Measurements from ENCODE around the gene TMC1. TPM values are rescaled to one million over a fixed set of nuclear protein-coding genes. Genes with fewer than 3 reads are reported as not detected.
A peak's percentile ranks its signal among the peaks of the same experiment; 100 is the strongest.
"Not testable (repeated sequence)": the region's sequence is repeated elsewhere in the genome, so short reads cannot be mapped to it uniquely, and the experiment has no call there.

TMC1 gene
- total and polyA plus RNA-seq, 3 experiments from 2014 or later, result not detected

DNA sequence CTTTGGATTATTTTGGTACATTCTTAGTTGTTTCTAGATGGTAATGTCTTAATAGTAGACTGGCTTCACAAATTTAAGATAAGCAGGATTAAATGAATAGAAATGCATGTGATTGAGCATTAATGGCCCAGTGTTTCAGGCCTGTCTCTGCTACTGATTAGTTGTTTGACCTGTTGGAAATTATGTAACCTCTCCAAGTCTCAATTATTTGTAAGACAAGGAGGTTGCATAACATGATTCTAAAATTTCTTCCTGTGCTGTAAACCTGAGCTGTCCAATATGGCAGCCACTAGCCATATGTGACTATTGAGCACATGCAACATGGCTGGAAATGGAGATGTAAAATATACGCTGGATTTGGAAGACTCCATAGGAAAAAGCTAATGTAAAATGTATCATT is 333.9 kb downstream of the TMC1 start:
- Histone ChIP-seq H3K9me3 (ENCODE audit: low read length) (no peaks in the 10 kb centered on the region), H3K4me1 (ENCODE audit: insufficient read depth, low read length) (no peaks in the 10 kb centered on the region), H3K4me3 (ENCODE audit: low read length) (no peak overlapping the region), H3K36me3 (ENCODE audit: insufficient read depth, low read length) (no peaks in the 10 kb centered on the region), H3K27me3 (ENCODE audit: insufficient read depth, low read length, poor library complexity, severe bottlenecking) (no peaks in the 10 kb centered on the region), H3K27ac (ENCODE audit: low read depth, low read length) (no peak overlapping the region)
- Mint-ChIP-seq H3K27ac (no peak overlapping the region), H3K4me1 (no peaks in the 10 kb centered on the region), H3K4me3 (no peak overlapping the region), H3K27me3 (no peaks in the 10 kb centered on the region), H3K9me3 (peaks cover 0 to 2% (median 0%) of the 10 kb centered on the region in 5 donors), H3K36me3 (no peaks in the 10 kb centered on the region)
- DNase-seq, result no peak
- CTCF ChIA-PET, result interaction anchor here (1.0 kb wide), 1 partner anchor 20 kb away, joined by 3 read pairs; no protein-coding TSS in a partner anchor
- POLR2A ChIA-PET, result no interaction called here

DNA sequence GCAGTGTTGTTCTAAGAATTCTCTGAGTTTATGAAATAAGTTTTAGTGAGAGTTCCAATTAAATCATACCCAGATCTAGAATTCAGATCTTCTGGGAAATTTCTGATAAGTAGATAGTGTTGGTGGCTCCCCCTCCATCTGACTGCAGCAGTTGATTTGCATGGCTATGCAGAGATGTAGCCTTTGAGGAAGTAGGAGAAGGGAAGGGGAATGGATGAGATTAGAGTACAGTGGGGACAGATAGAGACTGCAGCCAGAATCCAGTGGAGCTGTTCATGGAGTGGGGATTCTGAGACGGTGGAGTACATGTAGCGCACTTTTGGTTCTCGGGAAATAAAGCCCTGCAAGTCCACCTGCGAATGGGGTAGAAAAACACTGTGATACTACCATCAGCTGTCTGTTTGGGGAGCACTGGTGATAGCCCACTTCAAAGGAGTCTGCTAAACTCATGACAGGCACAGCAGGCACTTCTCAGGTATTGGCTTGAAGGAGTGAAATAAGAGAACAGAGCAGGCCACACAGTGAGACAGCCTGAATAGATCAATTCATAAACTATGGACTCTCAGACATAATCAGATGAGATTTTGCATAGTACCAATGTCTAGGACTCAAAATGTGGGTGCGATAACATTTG is 334.6 kb downstream of the TMC1 start:
- POLR2A ChIA-PET, result no interaction called here
- H3K27me3 Mint-ChIP-seq, result no peaks in the 10 kb centered on the region
- CTCF ChIA-PET, result interaction anchor here (1.0 kb wide), 1 partner anchor 19 kb away, joined by 3 read pairs; no protein-coding TSS in a partner anchor
- H3K27ac ChIP-seq (ENCODE audit: low read depth, low read length), result no peak overlapping the region
- no peak for DNase-seq
- no peaks in the 10 kb centered on the region for H3K36me3 Mint-ChIP-seq
- H3K27me3 ChIP-seq (ENCODE audit: insufficient read depth, low read length, poor library complexity, severe bottlenecking), result no peaks in the 10 kb centered on the region
- H3K9me3 Mint-ChIP-seq, result peaks cover 0 to 2% (median 0%) of the 10 kb centered on the region in 5 donors
- H3K4me3 Mint-ChIP-seq, result no peak overlapping the region
- H3K4me1 Mint-ChIP-seq, result no peaks in the 10 kb centered on the region
- no peaks in the 10 kb centered on the region for H3K36me3 ChIP-seq (ENCODE audit: insufficient read depth, low read length)
- no peaks in the 10 kb centered on the region for H3K4me1 ChIP-seq (ENCODE audit: insufficient read depth, low read length)
- no peaks in the 10 kb centered on the region for H3K9me3 ChIP-seq (ENCODE audit: low read length)
- H3K27ac Mint-ChIP-seq, result no peak overlapping the region
- H3K4me3 ChIP-seq (ENCODE audit: low read length), result no peak overlapping the region

DNA sequence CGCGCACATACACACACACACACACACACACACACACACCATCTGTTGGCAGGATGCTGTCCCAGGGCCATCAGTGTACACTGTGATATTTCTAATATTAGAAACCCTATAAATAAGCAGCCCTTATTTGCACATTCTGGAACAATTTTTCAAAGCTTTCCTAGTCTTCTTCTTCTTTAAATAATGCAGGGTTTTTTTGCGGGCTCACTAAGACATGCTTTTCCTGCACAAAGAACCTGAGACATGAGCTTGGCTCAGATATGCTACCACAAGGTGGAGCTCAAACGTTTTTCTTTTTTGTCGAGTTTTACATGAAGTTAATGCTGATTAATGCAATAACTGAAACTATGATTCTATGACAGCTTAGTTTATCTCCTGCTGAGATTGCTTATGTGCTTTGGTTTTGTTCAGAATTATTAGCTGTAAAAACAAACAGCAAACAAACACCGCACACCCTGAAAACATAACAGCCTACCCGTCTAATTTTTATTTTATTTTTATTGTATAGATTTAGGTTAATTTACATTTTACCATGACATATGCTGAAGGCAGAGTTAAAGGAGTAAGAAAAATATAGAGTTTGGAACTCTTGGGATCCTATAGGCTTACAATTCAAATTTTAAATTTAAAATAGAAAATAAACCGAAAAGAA is 335.7 kb downstream of the TMC1 start:
- no peaks in the 10 kb centered on the region for H3K9me3 ChIP-seq (ENCODE audit: low read length)
- CTCF ChIA-PET, result no interaction called here
- H3K27me3 Mint-ChIP-seq, result no peaks in the 10 kb centered on the region
- no peaks in the 10 kb centered on the region for H3K4me1 ChIP-seq (ENCODE audit: insufficient read depth, low read length)
- no peak overlapping the region for H3K4me3 ChIP-seq (ENCODE audit: low read length)
- POLR2A ChIA-PET, result no interaction called here
- H3K27ac ChIP-seq (ENCODE audit: low read depth, low read length), result no peak overlapping the region
- H3K9me3 Mint-ChIP-seq, result no peaks in the 10 kb centered on the region
- H3K27ac Mint-ChIP-seq, result no peak overlapping the region
- no peak for DNase-seq
- H3K36me3 ChIP-seq (ENCODE audit: insufficient read depth, low read length), result no peaks in the 10 kb centered on the region
- no peak overlapping the region for H3K4me3 Mint-ChIP-seq
- H3K4me1 Mint-ChIP-seq, result no peaks in the 10 kb centered on the region
- H3K36me3 Mint-ChIP-seq, result no peaks in the 10 kb centered on the region
- no peaks in the 10 kb centered on the region for H3K27me3 ChIP-seq (ENCODE audit: insufficient read depth, low read length, poor library complexity, severe bottlenecking)

DNA sequence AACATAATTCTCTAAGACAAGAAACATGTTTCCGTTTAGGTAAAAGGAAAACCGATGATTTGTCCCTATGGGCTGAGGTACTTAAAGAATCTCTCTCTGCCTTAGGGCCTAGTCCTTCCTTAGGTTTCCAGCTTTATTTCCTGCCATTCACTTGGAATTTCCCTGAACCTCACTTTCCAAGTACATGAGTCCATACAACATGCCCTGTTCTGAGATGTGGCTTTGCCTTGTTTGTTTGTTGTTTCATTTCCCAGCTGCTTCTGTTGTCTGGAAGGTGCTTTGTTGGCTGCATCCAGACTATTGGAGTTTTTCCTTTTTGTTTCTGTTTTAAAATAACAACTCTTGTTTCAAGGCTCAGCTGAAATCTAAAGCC is 336.2 kb downstream of the TMC1 start:
- no peaks in the 10 kb centered on the region for H3K4me1 Mint-ChIP-seq
- H3K27me3 Mint-ChIP-seq, result no peaks in the 10 kb centered on the region
- ChIA-PET CTCF (no interaction called here), POLR2A (no interaction called here)
- no peaks in the 10 kb centered on the region for H3K36me3 ChIP-seq (ENCODE audit: insufficient read depth, low read length)
- no peak overlapping the region for H3K4me3 Mint-ChIP-seq
- DNase-seq, result no peak
- H3K9me3 Mint-ChIP-seq, result no peaks in the 10 kb centered on the region
- H3K4me1 ChIP-seq (ENCODE audit: insufficient read depth, low read length), result no peaks in the 10 kb centered on the region
- H3K4me3 ChIP-seq (ENCODE audit: low read length), result no peak overlapping the region
- H3K27ac ChIP-seq (ENCODE audit: low read depth, low read length), result no peak overlapping the region
- H3K9me3 ChIP-seq (ENCODE audit: low read length), result no peaks in the 10 kb centered on the region
- no peaks in the 10 kb centered on the region for H3K36me3 Mint-ChIP-seq
- no peak overlapping the region for H3K27ac Mint-ChIP-seq
- H3K27me3 ChIP-seq (ENCODE audit: insufficient read depth, low read length, poor library complexity, severe bottlenecking), result no peaks in the 10 kb centered on the region

DNA sequence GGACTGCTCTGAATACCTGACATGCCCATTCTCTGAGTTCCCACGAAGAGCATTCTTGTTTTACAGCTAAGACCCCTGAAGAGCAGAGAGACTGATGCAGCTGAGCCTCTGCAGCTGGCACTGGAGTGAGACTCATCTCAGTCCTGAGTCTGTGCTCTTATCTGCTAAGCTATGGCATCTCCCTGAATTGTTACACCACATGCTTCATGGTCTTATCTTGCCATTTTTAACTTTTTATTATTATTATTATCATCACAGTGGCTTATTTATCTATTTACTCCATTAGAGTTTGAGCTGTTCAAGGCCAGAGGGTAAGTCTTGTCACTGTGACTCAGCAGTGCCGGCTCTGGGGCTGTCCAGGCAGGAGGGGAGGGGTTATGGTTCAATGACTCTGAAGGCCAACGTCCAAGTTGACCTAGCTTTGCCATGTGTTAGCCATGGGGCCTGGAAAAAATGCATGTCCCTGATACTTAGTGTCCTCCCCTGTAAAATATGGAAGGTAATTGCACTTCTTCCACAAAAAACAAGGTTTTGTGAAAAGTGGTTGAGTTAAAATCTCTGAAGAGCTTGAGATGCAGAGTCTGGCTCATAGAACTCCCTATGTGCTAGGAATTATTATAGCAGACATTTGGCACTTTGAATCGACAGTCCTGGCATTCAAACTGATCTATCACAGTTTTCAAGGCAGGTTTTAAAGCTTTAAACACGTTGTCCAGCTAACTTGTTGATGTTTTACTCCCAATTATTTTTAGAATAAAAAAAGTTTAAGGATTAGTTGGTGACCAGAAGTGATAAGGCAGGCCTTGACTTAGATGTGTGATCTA is 336.9 kb downstream of the TMC1 start:
- no peak overlapping the region for H3K4me3 ChIP-seq (ENCODE audit: low read length)
- Mint-ChIP-seq H3K9me3 (no peaks in the 10 kb centered on the region), H3K4me1 (no peaks in the 10 kb centered on the region), H3K4me3 (no peak overlapping the region), H3K27ac (peak overlapping the region in 1 of 8 donors; percentile 6), H3K36me3 (no peaks in the 10 kb centered on the region), H3K27me3 (no peaks in the 10 kb centered on the region)
- H3K27ac ChIP-seq (ENCODE audit: low read depth, low read length), result no peak overlapping the region
- H3K9me3 ChIP-seq (ENCODE audit: low read length), result no peaks in the 10 kb centered on the region
- DNase-seq, result no peak
- no peaks in the 10 kb centered on the region for H3K36me3 ChIP-seq (ENCODE audit: insufficient read depth, low read length)
- CTCF ChIA-PET, result no interaction called here
- H3K4me1 ChIP-seq (ENCODE audit: insufficient read depth, low read length), result no peaks in the 10 kb centered on the region
- POLR2A ChIA-PET, result no interaction called here
- H3K27me3 ChIP-seq (ENCODE audit: insufficient read depth, low read length, poor library complexity, severe bottlenecking), result no peaks in the 10 kb centered on the region

DNA sequence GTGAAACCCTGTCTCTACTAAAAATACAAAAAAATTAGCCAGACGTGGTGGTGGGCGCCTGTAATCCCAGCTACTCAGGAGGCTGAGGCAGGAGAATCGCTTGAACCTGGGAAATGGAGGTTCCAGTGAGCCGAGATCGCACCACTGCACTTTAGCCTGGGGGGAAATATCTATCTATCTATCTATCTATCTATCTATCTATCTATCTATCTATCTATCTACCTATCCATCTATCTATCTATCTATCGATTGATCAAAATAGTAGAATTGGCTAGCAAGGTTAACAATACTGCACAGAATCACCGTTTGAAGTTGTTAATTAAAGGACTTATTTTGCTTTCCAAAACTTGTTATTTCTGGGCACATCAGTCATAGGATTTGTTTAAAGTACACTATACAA is 341.4 kb downstream of the TMC1 start:
- H3K4me1 ChIP-seq (ENCODE audit: insufficient read depth, low read length); H3K27ac Mint-ChIP-seq; H3K9me3 ChIP-seq (ENCODE audit: low read length); H3K4me1 Mint-ChIP-seq; H3K27me3 Mint-ChIP-seq; H3K4me3 ChIP-seq (ENCODE audit: low read length); H3K36me3 Mint-ChIP-seq; H3K27ac ChIP-seq (ENCODE audit: low read depth, low read length); CTCF ChIA-PET; POLR2A ChIA-PET; H3K36me3 ChIP-seq (ENCODE audit: insufficient read depth, low read length); H3K27me3 ChIP-seq (ENCODE audit: insufficient read depth, low read length, poor library complexity, severe bottlenecking); DNase-seq; H3K9me3 Mint-ChIP-seq; H3K4me3 Mint-ChIP-seq: not testable (repeated sequence)

DNA sequence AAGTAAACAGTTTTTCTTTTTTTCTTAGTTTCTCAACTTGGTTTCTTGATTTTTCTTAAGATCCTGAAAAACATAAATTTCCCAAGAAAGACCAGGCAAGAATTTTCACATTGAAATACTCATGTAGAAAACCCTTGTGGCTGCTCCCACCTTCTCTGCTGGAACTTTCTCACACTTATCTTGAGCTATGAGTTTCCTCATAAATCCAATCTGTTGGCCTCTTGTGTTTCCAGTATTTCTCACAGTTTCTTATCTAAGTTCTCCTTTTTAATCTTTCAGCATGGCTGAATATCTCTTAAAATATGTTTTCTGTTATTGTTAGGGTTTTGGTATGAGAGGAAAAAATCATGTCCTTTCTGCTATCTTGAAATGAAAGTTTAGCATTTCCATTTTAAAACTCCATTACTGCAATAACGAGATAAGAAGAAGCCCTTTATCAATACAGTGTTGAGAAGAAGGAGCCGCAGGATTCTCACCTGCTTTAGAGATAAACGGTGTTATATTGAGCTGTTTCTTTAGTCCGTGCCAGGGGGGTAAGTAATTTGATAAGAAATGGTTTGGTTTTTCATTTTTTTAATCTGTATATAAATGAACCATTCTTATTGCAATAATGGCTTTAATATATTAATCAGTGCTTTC is 342.2 kb downstream of the TMC1 start:
- no peaks in the 10 kb centered on the region for H3K9me3 ChIP-seq (ENCODE audit: low read length)
- no peak for DNase-seq
- ChIA-PET CTCF (no interaction called here), POLR2A (no interaction called here)
- Mint-ChIP-seq H3K9me3 (peaks cover 0 to 4% (median 2%) of the 10 kb centered on the region in 5 donors), H3K27me3 (peaks cover 2 to 3% of the 10 kb centered on the region in 2 donors), H3K36me3 (no peaks in the 10 kb centered on the region), H3K4me3 (no peak overlapping the region), H3K27ac (no peak overlapping the region), H3K4me1 (no peaks in the 10 kb centered on the region)
- H3K27ac ChIP-seq (ENCODE audit: low read depth, low read length), result no peak overlapping the region
- no peaks in the 10 kb centered on the region for H3K4me1 ChIP-seq (ENCODE audit: insufficient read depth, low read length)
- H3K27me3 ChIP-seq (ENCODE audit: insufficient read depth, low read length, poor library complexity, severe bottlenecking), result no peaks in the 10 kb centered on the region
- no peaks in the 10 kb centered on the region for H3K36me3 ChIP-seq (ENCODE audit: insufficient read depth, low read length)
- H3K4me3 ChIP-seq (ENCODE audit: low read length), result no peak overlapping the region

DNA sequence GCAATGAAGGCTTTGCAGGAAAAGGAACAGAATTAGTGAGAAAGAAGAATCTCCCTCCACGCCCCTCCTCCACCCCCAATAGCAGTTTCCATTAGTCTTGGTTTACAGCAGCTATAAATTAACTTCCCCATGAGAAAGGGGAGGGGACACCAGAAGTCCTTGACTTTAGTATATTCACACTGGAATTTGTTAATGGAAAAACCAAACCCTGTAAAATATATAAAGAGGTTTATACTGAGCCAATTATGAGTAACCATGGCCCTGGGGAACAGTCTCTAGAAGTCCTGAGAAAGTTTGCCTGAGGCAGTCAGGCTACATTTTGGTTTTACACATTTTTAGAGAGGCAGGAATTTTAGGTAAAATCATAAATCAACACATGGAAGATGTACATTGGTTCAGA is 342.9 kb downstream of the TMC1 start:
- CTCF ChIA-PET, result no interaction called here
- Histone ChIP-seq H3K27me3 (ENCODE audit: insufficient read depth, low read length, poor library complexity, severe bottlenecking) (no peaks in the 10 kb centered on the region), H3K27ac (ENCODE audit: low read depth, low read length) (no peak overlapping the region), H3K4me3 (ENCODE audit: low read length) (no peak overlapping the region), H3K9me3 (ENCODE audit: low read length) (no peaks in the 10 kb centered on the region), H3K4me1 (ENCODE audit: insufficient read depth, low read length) (no peaks in the 10 kb centered on the region), H3K36me3 (ENCODE audit: insufficient read depth, low read length) (no peaks in the 10 kb centered on the region)
- Mint-ChIP-seq H3K27ac (no peak overlapping the region), H3K4me1 (no peaks in the 10 kb centered on the region), H3K9me3 (peaks cover 0 to 4% (median 2%) of the 10 kb centered on the region in 5 donors), H3K4me3 (no peak overlapping the region), H3K36me3 (no peaks in the 10 kb centered on the region), H3K27me3 (peaks cover 2 to 3% of the 10 kb centered on the region in 2 donors)
- POLR2A ChIA-PET, result no interaction called here
- DNase-seq, result no peak
